ENCODE data around the gene CHIT1.

DNA sequence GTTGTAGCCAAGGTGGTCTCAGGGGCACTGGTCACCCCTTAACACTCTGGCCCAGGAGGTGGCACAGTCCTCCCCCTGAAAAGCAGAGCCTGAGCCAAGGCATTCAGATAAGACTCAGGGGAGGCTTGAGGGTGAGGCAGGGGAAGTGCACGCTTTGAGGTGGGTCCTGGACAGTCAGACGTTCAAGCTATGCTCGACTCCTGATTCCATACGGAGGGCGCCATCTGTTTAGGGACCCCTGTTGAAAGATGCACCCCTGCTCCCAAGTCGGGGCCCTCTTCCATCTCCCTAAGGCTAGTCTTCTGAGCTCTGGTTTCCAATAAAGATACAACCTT lies 30.0 kb downstream of the CHIT1 start:
- no peak for TF ChIP-seq EP300 (IDR thresholded peaks at IDR 0.05)
- TF ChIP-seq POLR2A (IDR thresholded peaks at IDR 0.05): no peak
- TF ChIP-seq, protein P1, sequence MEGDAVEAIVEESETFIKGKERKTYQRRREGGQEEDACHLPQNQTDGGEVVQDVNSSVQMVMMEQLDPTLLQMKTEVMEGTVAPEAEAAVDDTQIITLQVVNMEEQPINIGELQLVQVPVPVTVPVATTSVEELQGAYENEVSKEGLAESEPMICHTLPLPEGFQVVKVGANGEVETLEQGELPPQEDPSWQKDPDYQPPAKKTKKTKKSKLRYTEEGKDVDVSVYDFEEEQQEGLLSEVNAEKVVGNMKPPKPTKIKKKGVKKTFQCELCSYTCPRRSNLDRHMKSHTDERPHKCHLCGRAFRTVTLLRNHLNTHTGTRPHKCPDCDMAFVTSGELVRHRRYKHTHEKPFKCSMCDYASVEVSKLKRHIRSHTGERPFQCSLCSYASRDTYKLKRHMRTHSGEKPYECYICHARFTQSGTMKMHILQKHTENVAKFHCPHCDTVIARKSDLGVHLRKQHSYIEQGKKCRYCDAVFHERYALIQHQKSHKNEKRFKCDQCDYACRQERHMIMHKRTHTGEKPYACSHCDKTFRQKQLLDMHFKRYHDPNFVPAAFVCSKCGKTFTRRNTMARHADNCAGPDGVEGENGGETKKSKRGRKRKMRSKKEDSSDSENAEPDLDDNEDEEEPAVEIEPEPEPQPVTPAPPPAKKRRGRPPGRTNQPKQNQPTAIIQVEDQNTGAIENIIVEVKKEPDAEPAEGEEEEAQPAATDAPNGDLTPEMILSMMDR (IDR thresholded peaks at IDR 0.05): no peak

Measured in tibial nerve (tissue), 4 donors.